HG03039 (cell line): Measurements from ENCODE around the gene KRTAP15-1.

ENCODE experiments used
- ATAC-seq: cut with Tn5 transposase; IDR thresholded peaks from one replicate; pipeline ENCODE4 v1.9.1; 2021; ENCODE audit warnings: mild to moderate bottlenecking, moderate library complexity; ENCODE audit not compliant: unreplicated experiment

Gene KRTAP15-1

GRCh38 chr21:30486180-30486579 is 46.1 kb downstream of the KRTAP15-1 start:
- no peak for ATAC-seq

GRCh38 chr21:30487336-30487735 is 47.3 kb downstream of the KRTAP15-1 start, which contains the start of gene KRTAP19-2:
TSS of gene KRTAP19-2 (minus strand) at chr21:30487436. CDS start at chr21:30487348, 88 bp downstream.
- no peak for ATAC-seq
